ENCODE results near the gene DNAH9.

Gene DNAH9

DNA sequence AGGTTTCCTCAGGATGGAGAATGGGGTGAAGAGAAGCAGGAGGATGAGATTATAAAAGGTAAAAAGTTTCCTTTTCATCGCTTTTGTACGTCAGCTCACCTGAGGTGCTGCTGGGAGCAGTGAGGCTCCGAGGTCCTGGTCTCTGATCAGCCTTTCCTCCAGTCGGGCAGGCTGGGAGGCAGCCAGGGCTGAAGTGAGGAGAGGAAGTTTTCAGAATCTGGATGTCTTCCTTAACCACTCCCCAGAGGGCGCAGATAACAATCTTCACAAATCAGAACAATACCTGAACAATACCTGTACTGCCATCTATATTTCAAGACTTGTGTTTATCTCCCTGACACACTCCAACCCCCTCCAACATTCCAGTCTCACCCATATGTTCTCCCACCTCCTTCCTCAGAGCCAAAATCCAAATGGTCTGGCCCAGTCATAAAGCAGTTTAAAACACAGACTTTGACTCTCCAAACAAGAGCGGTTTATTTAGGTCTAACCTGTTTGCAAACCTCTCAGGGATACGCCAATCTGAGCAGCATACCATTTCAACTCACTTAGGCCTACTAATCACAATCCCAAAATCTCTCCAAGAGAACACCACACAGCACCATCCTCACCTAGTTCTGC, 392.2 kb downstream of the DNAH9 start:
- DNase-seq, result no peak

DNA sequence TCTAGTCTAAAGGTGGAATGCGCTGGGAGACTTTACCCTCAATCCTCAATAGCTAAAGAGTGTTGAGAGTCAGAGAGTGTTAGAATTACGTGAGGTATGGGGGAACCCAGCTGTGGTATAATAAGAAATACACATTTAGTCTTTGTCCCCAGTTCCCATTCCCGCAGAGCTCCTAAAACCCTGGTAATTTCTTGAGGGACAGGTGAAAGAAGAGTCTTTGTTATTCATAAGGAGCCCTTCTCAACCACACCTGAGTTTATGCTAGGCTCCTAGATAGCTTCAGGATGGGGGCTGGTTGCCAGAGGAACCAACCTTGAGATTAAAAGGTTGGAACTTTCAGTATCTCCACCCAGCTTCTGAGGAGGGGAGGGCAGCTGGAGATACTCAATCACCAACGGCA, 393.2 kb downstream of the DNAH9 start:
- DNase-seq, result no peak

DNA sequence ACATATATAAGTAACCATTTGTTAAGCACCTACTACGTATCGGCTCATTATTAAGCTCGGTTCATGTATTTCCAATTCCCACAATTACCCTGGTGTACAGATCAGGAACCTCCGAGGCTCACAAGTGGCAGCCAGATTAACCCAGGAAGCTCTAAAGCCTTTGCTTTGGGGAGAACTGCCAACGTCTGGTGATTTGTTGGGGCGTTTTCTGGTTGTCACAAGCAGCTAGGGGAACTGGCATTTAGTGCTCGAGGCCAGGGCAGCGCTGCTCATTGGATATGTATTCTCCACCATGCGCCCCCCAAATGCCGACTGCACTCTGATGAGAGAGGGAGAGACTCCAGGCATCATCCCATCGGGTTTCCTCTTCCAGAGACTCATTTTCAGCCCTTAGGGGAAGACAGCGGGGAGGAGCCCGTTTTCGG, 398.5 kb downstream of the DNAH9 start:
- DNase-seq, result no peak

DNA sequence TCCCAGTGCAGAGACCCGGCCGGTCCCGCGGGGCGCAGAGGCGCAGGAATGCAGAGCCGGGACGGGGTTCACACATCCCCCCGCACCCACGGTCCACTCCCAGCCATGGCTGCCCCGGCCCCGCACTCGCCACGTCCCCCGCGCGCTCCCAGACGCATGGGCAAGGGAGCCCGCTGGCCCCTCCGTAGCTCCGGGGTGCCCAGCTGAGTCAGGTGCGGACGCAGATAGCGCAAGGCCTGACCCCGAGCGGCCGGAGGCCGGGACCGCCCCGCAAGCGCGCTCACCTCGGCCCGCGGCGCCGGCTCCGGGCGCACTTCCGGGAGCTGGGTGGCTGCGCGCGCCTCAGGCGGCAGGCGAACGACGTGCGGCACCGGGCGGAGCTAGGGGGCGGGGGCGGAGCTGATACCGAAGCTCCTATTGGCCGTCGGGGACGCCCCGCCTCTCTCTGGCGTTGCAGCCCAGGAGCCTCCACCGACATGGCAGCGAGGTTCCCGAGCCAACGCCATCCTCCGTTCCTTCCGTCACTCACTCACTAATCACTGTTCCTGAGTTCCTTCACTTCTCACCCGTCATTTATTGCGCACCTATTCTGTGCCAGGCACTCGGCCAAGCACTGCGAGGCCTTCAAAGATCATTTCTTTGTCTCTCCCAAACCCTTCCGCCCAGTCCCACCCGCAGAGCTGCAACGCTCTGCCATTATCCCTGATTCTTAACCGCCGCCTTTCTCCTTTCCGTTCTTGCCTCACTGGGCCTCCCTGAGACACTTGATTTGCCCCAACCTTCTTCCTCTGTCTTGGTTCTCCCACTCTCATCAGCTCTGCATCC, 399.1 kb downstream of the DNAH9 start, which contains the start of gene ZNF18:
Gene ZNF18 (minus strand): TSS at position 329 of the 825 bp plus-strand sequence. CDS start 4,646 bp downstream, outside the sequence.
- DNase-seq, result peak; percentile 98

DNA sequence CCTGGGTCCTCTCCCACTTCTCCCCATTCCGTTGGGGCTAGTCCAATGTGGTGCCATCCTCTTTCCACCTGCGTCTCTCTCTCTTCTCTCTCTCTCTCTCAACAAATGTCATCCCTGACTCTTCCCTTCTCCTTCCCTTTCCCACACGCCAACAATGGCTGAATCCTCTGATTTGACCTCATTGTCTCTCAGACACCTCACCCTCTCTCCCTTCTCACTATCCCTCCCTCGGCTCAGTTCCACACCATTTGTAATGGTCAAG, 399.6 kb downstream of the DNAH9 start:
- no peak for DNase-seq

DNA sequence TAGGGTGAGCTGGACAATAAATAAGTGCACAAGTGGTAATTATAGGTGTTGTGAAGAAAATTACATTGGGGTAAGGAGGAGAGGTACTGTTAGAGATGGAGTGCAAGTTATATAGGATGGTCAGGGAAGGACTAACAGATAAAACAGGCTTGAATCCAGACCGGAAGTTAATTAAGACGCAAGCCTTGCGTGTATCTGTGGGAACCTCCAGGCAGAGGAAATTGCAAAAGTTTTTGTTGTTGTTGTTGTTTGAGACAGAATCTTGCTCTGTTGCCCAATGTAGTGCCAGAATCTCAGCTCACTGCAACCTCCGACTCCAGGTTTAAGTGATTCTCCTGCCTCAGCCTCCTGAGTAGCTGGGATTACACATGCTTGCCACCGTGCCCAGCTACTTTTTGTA, 401.4 kb downstream of the DNAH9 start:
- no peak for DNase-seq

DNA sequence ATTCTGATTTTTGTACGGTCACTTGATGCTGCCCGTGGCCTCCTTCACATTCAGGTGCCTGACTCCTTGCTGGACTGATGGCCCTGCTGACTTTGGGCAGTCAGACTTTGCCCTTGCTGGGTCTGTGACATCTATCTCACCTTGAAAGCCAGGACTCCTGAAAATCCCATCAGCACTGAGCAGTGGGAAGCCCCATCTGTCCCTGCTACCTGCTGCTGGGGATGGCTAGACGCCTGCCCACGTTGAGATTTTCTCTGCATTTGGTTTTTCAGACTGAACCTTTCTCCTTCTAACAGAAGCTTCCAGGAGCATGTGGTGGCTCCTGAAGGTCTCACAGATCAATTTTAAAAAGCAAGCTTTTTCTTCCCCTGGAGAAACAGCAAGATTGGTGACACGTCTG, 409.2 kb downstream of the DNAH9 start:
- peak; percentile 31 for DNase-seq

All from eye (tissue), 1 donor.